H1 (cell line): ENCODE results near the gene TMEM272.

Experiments used
- CBX8 ChIP-seq: fragments of 300-800, 300-1000 bp; sonication (generic); IDR thresholded peaks from 2 replicates; pipeline ENCODE4 v1.7.1; 2016; ENCODE audit warnings: low read depth, low read length, borderline replicate concordance
- CEBPB ChIP-seq: IDR thresholded peaks from 2 replicates; pipeline ENCODE4 v1.6.1; 2012; ENCODE audit warnings: low read depth, low read length
- EP300 ChIP-seq, 2 experiments: IDR thresholded peaks; 1 replicate in 1 of 2; 2 replicates in 1 of 2; pipeline ENCODE4 v1.6.1; 2011 to 2012; ENCODE audit warnings: low read depth in 2 of 2, low read length in 2 of 2, mild to moderate bottlenecking in 2 of 2, borderline replicate concordance in 1 of 2, inconsistent platforms in 1 of 2, moderate library complexity in 1 of 2
- EZH2 ChIP-seq: fragments of 200-600 bp; sonication (generic); IDR thresholded peaks from 2 replicates; pipeline ENCODE4 v1.7.1; 2012; ENCODE audit warnings: low read depth, mild to moderate bottlenecking, moderate library complexity, low read length, inconsistent platforms; ENCODE audit not compliant: severe bottlenecking
- FOSL1 ChIP-seq: IDR thresholded peaks from 2 replicates; pipeline ENCODE4 v1.6.1; 2011; ENCODE audit warnings: mild to moderate bottlenecking, low read depth, low read length, moderate library complexity; ENCODE audit not compliant: insufficient read depth
- GTF2F1 ChIP-seq: IDR thresholded peaks from 2 replicates; pipeline ENCODE4 v1.6.1; 2012; ENCODE audit warnings: low read depth, low read length, improper control_type of control experiment, borderline replicate concordance
- JUND ChIP-seq: IDR thresholded peaks from 2 replicates; pipeline ENCODE4 v1.6.1; 2011; ENCODE audit warnings: mild to moderate bottlenecking, improper control_type of control experiment, low read length
- MAFK ChIP-seq: IDR thresholded peaks from 2 replicates; pipeline ENCODE4 v1.6.1; 2012; ENCODE audit warnings: low read depth, mild to moderate bottlenecking, improper control_type of control experiment, low read length
- POLR2AphosphoS5 ChIP-seq: IDR thresholded peaks from 2 replicates; pipeline ENCODE4 v1.6.1; 2011; ENCODE audit warnings: low read depth, low read length
- RXRA ChIP-seq: IDR thresholded peaks from 2 replicates; pipeline ENCODE4 v1.6.1; 2011; ENCODE audit warnings: low read depth, mild to moderate bottlenecking, low read length, moderate library complexity; ENCODE audit not compliant: insufficient read depth
- TAF1 ChIP-seq: IDR thresholded peaks from 2 replicates; pipeline ENCODE4 v1.6.1; 2011; ENCODE audit warnings: mild to moderate bottlenecking, low read depth, low read length
- TF ChIP-seq, protein P1 (sequence below), 3 experiments: IDR thresholded peaks; 1 replicate in 2 of 3; 2 replicates in 1 of 3; pipeline versions ENCODE4 v1.5.1 to v1.6.1; 2011; ENCODE audit warnings: low read length in 3 of 3, mild to moderate bottlenecking in 3 of 3, inconsistent platforms in 2 of 3, low read depth in 1 of 3, moderate library complexity in 1 of 3; ENCODE audit not compliant: insufficient read depth in 1 of 3; ENCODE audit errors: control extremely low read depth in 1 of 3

DNA sequence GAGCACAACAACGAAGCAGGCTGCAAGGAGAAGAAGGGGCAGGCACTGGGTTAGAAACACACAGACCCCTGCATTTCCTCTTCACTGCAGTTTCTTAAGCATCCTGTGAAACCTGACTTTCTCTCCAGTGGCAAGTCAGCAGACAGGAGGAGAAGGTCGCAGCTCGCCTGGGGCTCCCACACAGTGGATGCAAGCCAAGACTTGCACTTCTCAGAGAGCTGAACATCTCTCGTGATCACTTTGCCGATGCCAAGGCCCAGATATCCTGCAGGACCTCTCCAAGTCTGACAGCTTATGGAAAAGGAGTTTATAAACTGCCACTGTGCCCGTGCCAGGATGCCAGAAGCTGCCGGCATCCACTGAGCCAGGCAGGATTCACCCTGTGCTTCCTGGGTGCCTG is 18.4 kb downstream of the TMEM272 start:
- TF ChIP-seq, protein P1, sequence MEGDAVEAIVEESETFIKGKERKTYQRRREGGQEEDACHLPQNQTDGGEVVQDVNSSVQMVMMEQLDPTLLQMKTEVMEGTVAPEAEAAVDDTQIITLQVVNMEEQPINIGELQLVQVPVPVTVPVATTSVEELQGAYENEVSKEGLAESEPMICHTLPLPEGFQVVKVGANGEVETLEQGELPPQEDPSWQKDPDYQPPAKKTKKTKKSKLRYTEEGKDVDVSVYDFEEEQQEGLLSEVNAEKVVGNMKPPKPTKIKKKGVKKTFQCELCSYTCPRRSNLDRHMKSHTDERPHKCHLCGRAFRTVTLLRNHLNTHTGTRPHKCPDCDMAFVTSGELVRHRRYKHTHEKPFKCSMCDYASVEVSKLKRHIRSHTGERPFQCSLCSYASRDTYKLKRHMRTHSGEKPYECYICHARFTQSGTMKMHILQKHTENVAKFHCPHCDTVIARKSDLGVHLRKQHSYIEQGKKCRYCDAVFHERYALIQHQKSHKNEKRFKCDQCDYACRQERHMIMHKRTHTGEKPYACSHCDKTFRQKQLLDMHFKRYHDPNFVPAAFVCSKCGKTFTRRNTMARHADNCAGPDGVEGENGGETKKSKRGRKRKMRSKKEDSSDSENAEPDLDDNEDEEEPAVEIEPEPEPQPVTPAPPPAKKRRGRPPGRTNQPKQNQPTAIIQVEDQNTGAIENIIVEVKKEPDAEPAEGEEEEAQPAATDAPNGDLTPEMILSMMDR (IDR thresholded peaks at IDR 0.05; ENCODE audit: control extremely low read depth in 1 of 3, insufficient read depth in 1 of 3, low read depth in 1 of 3, low read length in 3 of 3) = no peak
- TF ChIP-seq EP300 (IDR thresholded peaks at IDR 0.05; ENCODE audit: borderline replicate concordance in 1 of 2, low read depth in 2 of 2, low read length in 2 of 2) = no peak
- TF ChIP-seq TAF1 = no peak
- TF ChIP-seq RXRA = no peak
- TF ChIP-seq GTF2F1 = no peak
- TF ChIP-seq JUND = no peak
- TF ChIP-seq CEBPB = no peak
- TF ChIP-seq CBX8 = no peak
- no peak for TF ChIP-seq POLR2AphosphoS5
- TF ChIP-seq MAFK = no peak
- TF ChIP-seq EZH2 = no peak
- no peak for TF ChIP-seq FOSL1
